Epithelial cell of prostate (primary cell): ENCODE data around the gene BAIAP3.

Experiments
- DNase-seq: peaks from one replicate; pipeline ENCODE4 v3.0.0-alpha.2; 2011; ENCODE audit warnings: low read depth, low spot score
- H3K27ac ChIP-seq: fragments of 450-650 bp; 2 replicates; pipeline ENCODE4 v1.5.1; 2017; ENCODE audit warnings: mild to moderate bottlenecking

The BAIAP3 gene

DNA sequence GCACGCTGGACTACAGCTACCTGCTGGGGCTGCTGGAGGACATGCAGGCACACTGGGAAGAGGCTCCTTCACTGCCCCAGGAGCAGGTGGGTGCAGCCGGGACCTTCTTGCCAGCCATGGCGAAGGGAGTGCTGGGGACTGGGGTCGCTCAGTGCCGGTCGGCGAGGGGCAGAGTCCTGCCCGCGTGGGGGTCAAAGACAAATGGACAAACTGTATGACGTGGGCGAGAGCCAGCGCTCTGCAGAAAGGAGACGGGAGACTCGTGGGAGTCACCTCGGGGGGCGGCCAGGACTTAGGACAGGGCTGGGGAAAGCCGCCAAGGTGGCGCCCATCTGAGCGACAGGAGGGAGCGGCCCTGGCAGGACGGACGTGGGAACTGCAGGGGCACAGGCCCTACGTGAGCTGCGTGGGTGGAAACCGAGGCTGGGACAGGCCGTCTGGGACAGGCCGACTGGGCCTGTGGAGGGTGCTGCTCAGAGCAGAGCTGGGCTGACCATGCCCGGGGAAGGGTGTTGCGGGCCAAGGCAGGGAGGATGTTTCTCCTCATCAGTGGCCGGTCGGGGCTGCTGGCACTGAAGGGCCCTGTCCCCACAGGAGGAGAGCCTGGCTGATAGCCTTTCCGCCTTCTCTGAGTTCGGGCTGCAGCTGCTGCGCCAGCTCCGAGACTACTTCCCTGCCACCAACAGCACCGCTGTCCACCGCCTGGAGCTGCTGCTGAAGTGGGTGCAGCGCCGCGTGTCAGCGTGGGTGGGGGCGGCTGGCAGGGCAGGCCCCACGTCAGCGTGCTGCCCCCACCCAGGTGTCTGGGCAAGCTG, 10.2 kb downstream of the BAIAP3 start:
- H3K27ac ChIP-seq = no peak overlapping the region
- no peak for DNase-seq

DNA sequence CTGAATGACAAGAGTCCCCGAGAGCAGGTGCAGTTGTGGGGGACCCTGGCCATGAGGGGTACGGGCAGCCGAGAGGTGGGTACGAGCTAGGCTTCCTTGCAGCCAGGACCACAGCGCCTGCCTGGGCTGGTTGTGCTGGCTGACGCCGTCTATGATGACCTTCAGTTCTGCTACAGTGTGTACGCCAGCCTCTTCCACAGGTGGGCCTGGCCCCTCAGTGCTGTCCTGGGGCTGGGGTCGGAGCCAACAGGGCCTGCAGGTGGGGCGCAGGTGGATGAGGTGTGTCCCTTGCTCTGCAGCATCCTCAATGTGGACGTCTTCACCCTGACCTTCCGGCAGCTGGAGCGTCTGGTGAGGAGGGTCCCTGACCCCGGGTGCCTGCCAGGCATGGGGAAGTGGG, 11.1 kb downstream of the BAIAP3 start:
- no peak overlapping the region for H3K27ac ChIP-seq
- no peak for DNase-seq

DNA sequence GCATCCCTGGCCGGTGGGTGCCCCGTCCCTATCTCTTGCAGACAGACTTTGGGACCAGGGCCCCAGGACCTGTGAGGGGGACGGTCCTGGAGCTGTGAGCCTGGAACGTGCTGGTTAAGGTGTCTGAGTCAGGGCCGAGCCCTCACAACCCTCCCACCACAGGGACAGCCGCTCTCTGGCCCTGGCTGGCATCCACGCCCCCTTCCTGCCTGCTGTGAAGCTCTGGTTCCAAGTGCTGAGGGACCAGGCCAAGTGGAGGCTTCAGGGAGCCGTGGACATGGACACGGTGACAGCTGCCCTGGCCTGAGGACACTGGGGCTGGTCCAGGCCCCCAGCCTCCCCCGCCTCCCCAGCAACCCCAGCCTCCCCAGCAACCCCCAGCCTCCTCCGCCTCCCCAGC, 11.6 kb downstream of the BAIAP3 start:
- H3K27ac ChIP-seq = no peak overlapping the region
- DNase-seq = no peak

DNA sequence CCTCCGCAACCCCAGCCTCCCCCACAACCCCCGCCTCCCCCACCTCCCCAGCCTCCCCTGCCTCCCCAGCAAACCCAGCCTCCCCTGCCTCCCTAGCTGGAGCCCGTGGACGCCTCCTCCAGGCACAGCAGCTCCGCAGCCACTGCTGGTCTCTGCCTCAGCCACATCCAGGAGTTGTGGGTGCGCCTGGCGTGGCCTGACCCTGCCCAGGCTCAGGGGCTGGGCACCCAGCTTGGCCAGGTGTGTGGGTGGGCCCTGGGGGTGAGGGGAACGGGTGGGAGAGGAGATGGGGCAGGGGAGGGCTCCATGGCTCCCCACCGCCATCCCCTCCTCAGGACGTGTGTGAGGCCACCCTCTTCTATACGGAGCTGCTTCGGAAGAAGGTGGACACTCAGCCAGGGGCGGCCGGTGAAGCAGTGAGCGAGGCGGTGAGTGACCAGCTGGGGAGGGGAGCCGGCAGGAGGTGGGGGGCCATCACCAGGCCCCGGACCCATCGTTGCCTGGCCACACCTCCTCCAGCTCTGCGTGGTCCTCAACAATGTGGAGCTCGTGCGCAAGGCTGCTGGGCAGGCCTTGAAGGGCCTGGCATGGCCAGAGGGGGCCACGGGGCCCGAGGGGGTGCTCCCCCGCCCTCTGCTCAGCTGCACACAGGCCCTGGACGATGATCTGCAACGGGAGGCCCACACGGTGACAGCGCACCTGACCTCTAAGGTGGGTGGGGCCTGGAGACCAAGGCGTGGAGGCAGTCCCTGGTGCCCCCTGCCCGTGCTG, 12.4 kb downstream of the BAIAP3 start:
- no peak overlapping the region for H3K27ac ChIP-seq
- DNase-seq = no peak

DNA sequence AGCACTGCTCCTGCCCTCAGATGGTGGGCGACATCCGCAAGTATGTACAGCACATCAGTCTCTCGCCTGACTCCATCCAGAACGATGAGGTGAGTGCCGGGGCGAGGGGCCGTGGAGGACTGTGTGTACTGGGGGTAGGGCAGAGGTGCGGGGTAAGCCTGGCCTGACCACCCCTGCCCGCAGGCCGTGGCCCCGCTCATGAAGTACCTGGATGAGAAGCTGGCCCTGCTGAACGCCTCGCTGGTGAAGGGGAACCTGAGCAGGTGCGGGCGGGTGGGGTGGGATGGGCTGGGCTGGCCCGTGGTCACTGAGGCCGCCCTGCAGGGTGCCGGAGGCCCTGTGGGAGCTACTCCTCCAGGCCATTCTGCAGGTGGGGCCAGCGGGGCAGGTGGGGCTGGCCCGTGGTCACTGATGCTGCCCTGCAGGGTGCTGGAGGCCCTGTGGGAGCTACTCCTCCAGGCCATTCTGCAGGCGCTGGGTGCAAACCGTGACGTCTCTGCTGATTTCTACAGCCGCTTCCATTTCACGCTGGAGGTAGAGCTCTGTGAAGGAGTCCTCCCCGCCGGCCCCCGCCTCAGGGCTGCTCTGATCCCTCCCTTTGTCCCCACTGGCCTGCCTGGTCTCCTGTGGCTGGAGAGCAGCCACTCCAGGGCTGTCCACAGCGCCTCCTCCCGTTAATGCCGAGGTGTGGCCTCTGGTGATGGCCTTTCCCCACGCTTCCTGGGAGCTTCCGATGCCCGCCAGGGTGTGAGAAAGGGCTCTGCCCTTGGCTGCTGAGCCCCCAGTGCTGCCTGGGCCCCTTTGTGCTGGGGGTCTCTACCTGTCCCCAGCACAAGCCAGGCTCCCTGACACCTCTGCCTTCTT, 13.2 kb downstream of the BAIAP3 start:
- H3K27ac ChIP-seq = no peak overlapping the region
- no peak for DNase-seq

DNA sequence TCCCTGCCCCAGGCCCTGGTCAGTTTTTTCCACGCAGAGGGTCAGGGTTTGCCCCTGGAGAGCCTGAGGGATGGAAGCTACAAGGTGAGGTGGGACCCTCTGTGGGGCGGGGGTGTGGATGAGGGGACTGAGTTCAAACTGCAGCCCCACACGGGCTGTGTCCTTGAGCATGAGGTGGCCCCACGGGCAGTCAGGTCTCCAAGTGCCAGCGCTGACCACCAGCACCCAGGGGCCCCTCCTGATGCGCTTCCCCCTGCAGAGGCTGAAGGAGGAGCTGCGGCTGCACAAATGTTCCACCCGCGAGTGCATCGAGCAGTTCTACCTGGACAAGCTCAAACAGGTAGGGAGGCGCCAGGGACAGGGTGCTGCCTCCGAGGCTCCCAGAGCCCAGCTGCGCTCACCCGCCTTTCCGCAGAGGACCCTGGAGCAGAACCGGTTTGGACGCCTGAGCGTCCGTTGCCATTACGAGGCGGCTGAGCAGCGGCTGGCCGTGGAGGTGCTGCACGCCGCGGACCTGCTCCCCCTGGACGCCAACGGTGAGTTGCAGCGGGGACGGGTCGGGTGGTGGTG, 13.9 kb downstream of the BAIAP3 start:
- no peak overlapping the region for H3K27ac ChIP-seq
- peak; percentile 22 for DNase-seq

DNA sequence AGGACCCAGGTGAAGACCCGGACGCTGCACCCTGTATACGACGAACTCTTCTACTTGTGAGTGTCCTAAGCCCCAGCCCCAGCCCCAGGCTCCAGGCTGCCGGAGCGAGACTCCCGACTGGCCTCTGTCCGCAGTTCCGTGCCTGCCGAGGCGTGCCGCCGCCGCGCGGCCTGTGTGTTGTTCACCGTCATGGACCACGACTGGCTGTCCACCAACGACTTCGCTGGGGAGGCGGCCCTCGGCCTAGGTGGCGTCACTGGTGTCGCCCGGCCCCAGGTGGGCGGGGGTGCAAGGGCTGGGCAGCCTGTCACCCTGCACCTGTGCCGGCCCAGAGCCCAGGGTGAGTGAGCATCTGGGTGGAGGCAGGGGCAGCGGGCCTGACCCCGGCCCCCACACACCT, 14.5 kb downstream of the BAIAP3 start:
- no peak overlapping the region for H3K27ac ChIP-seq
- DNase-seq = no peak

DNA sequence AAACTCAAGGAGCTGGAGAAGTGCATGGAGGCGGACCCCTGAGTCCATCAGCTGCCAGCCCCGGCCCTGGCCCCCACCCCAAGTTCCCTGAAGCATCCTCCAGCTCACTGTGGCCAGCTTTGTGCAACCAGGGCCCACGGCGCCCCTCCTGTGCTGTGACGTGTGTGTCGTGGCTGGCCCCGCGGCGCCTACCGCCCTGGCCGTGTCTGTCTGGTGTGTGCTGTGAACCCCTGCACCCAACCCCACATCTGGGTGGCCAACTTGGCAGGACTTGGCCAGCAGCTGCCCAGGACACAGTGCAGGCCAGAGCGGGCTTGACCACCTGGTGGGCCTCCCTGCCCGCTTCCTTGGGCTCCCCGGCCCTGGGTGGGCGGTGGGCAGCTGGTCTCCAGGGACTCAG, 15.0 kb downstream of the BAIAP3 start:
- no peak overlapping the region for H3K27ac ChIP-seq
- DNase-seq = no peak

DNA sequence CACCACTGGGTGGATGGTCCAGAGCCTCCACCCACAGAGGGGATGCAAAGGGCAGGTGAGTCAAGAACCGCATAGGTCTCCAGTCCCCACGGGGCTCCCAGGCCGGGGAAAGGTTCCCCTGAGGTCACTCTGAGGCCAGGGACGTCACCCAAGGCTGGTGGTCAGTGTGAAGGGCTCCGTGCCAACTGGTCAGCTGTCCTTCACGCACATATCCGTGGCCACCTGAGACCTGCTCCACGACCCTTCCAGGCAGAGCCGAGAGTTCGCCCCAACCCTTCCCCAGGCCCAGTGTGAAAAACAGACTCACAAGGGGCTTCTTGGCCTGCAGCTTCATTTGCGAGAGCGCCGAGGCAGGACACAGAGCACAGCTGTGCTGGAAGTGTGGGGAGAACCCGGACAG, 15.5 kb downstream of the BAIAP3 start:
- no peak overlapping the region for H3K27ac ChIP-seq
- DNase-seq = no peak

DNA sequence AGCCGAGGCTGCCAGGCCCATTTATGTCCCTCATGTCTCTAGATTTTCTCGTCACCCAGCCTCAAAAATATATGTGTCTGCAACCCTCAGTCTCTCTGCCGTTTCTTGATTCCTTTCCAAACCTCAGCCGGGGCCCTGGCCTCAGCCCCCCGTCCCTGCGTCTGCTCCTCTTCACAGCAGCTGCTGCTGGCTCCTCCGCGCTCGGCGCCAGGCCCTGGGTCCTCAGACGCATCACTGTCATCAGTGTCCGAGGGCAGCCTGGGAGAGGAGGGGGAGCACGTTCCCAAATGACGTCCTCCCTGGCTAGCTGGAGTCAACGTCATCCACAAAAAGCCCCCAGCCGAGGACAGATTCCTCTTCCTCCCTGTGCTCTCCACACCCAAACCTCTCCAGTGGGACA, 15.9 kb downstream of the BAIAP3 start:
- H3K27ac ChIP-seq = no peak overlapping the region
- DNase-seq = no peak

DNA sequence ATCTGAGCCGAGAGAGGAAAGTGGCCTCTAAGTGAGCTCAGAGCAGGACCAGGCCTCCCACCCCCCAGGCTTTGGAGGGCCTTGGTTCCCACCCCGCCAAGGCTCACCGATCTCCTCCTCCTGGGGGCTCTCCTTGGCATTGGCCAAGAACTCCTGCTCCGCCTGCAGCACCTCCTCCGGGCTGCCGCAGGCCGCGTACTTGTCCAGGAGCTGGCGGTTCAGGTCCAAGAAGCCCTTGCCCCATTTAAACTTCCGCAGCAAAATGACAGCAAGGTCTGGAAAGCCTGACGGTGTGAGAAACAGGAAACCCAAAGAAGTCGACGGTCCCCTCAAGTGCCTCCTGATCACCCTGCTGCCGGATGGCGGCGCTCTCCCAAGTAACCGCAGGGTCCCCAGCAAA, 16.5 kb downstream of the BAIAP3 start:
- H3K27ac ChIP-seq = no peak overlapping the region
- DNase-seq = no peak

DNA sequence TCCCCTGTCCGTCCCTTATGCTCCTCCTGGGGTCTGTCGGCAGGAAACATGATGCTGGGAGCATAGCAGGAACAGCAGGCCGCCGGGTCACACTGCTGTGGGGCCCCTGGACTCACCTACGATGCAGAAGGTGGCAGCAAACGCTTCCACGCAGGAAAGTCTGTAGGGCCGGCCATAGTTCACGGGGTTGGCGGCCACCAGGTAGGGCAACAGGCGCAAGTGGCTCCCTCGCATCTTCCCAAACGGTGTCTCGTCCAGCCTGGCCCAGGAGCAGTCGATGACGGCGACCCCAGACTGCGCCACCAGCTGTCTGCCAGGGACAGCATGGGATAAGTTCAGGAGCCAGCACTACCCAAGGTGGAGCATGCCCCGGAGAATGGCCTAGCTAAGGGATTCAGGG, 17.2 kb downstream of the BAIAP3 start:
- DNase-seq = no peak
- H3K27ac ChIP-seq = no peak overlapping the region

DNA sequence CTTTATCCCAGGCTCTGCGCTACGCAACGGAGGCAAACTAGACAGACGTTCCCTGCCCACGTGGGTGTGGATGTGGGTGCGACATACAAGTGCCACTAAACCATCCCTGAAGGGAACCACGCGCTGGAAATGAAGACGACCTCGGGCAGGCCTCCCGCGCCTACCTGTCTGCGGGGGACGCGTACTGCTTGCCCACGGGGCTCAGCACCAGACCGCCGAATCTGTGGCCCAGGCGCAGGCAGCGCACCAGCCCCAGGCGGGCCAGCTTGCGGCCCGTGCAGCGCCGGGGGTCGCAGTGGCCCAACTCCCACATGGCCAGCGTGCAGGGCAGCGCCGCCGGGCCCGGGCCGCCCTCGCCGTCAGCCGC, 17.8 kb downstream of the BAIAP3 start:
- no peak for DNase-seq
- H3K27ac ChIP-seq = peak overlapping the region; percentile 5

DNA sequence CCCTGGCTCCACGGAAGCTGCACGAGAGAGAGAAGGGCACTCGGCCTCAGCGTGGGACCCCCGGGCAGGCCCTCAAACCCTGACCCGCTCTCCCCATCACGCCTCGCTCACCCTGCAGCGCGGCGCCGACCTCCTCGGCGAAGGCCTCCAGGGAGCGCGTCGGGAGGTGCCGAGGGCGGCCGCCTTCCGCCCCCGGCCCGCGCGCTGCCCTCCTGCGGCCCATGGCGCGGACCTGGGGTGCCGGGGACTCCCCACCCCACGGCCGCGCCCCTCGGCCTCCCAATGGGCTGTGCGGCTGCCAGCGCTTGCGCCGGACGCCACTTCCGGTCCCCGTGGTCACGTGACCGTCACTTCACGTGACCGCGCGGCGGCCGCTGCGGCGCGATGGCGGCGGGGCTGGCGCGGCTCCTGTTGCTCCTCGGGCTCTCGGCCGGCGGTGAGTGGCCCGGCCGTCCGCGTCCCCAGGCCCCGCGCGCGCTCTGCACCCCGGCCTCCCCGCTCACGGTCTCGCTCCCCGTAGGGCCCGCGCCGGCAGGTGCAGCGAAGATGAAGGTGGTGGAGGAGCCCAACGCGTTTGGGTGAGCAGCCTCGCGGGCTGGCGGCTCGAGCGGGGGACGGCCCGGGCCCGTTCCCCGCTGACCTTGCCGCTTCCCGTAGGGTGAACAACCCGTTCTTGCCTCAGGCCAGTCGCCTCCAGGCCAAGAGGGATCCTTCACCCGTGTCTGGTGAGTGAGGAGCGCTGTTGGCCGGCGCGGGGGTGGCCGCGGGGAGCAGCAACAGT, 18.3 kb downstream of the BAIAP3 start, which contains the start of the genes GNPTG and TSR3:
TSS of gene GNPTG (plus strand) at position 350 of the 781 bp plus-strand sequence. CDS start at position 385, 35 bp downstream.
TSS of gene TSR3 (minus strand) at position 297 of the 781 bp plus-strand sequence. CDS start at position 223, 74 bp downstream.
- H3K27ac ChIP-seq = peak within 1 kb of the TSS; percentile 14
- peak; percentile 69 for DNase-seq

DNA sequence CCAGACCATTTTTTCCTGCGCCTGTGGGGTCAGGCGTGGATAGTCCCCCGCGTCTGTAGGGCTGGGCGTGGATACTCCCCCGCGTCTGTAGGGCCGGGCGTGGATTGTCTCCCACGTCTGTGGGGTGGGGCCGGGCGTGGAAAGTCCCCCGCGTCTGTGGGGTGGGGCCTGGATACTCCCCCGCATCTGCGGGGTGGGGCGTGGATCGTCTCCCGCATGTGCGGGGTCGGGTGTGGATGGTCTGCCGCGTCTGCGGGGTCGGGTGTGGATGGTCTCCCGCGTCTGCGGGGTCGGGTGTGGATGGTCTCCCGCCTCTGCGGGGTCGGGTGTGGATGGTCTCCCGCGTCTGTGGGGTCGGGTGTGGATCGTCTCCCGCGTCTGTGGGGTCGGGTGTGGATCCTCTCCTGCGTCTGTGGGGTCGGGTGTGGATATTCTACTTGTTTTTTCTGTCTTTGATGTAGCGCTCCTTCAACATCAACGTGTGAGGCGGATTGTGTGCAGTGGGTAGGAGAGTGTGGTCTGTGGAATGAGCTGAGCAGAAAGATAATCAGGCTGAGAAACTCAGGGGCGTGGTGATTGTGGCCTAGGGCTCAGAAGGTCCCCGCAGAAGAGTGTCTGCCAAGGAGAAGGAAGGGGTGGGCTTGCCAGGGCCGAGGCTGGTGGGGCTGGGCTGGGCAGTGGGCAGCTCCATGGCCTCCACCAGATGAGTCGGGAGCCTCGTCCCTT, 21.5 kb downstream of the BAIAP3 start:
- DNase-seq = no peak
- H3K27ac ChIP-seq = no peak overlapping the region

DNA sequence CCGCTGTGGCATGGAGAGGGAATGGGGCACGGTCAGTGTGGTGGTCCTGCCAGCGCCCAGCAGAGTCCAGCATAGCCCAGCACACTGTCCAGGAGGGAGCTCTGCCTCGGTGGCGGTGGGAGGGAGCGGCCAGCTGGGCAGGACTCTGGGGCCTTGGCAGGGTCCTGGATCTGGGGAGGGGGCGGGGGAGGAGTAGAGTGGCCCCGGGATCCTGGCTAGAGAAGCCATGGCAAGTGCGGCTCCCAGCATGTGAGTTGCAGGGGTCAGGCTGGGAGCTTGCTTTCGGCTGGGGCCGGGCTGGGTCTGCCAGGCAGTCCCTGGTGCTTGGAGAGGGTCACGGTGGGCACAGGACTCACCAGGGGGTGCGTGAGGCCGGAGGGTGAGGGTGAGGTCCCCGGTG, 22.1 kb downstream of the BAIAP3 start:
- no peak overlapping the region for H3K27ac ChIP-seq
- no peak for DNase-seq

DNA sequence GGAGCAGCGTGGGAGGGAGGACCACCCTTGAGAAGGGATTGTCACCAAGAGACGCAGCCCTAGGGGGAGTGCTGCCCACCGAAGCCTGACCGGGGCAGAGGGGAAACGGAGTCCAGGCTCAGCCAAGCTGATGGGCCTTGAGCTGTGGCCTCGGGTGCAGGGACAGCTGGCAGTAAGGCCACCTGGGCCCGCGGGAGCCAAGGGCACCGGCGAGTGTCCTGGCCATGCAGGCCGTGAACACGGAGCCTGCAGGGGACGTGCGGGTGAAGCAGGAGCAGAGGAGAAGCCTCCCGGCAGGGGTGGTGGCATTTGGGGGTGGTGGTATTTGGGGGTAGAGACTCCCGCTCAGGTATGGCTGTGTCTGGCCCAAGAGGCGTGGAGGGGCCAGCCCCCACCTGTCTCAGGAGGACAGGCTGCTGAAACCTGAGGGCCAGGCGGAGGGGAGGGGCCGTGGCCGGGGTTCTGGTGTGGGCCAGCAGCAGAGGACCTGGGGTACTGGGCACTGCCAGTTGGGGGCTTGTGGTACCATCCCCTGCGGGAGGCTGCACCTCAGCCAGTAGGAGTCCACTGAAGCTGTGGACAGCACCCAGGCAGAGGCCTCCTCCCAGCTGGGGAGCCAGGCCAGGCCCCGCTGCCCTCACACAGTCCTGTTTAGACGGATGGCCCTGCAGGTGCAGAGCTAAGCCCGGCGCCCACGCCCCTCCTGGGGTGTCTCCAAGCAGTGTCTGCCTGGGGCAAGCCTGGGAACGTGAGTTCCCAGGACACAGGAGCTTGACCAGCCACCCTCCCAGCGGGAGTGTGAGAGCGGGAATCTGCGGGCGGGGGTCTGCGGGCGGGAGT, 22.8 kb downstream of the BAIAP3 start:
- no peak overlapping the region for H3K27ac ChIP-seq
- no peak for DNase-seq
